GM18909 (cell line): Measurements from ENCODE around the gene BRWD1.
"Not testable (repeated sequence)": the region's sequence is repeated elsewhere in the genome, so short reads cannot be mapped to it uniquely, and the experiment has no call there.

Experiments used
- ATAC-seq: cut with Tn5 transposase; IDR thresholded peaks from one replicate; pipeline ENCODE4 v1.9.1; 2021; ENCODE audit warnings: mild to moderate bottlenecking; ENCODE audit not compliant: unreplicated experiment, poor library complexity

The BRWD1 gene

DNA sequence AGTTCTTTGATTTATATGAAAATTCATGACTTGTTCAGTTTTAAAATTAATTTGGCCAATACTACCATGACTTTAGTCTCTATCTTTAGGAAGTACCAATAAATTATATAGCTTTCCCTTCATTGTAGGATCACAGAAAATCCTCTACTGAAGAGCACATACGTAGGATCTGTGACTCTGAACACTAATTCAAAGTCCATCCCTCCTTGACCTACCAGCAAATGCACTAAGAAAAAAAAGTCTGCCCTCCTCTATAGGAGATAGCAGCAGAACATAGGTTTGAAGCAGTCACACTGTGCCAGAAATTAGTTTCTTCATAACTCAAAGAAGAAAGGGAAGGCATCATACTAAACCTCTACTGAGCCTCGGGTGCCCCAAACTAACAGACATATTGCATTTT, 16.5 kb downstream of the BRWD1 start:
- ATAC-seq, result no peak

DNA sequence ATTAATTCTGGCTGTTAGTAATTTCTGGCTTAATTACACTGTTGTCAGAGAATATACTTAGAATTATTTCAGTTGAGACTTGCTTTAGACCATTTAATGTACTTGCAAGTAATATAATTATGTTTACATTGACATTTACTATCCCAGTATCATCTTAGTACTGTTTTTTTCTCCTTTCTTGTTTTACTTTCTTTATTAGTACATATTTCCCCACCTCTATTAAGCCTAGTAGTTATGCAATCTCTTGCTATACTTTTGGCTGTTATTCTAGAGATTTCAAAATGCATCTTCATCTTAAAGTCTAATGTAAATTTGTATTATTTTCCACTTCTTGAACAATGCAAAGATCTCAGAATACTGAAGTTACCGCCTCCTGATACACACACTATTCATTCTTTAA, 24.4 kb downstream of the BRWD1 start:
- no peak for ATAC-seq

DNA sequence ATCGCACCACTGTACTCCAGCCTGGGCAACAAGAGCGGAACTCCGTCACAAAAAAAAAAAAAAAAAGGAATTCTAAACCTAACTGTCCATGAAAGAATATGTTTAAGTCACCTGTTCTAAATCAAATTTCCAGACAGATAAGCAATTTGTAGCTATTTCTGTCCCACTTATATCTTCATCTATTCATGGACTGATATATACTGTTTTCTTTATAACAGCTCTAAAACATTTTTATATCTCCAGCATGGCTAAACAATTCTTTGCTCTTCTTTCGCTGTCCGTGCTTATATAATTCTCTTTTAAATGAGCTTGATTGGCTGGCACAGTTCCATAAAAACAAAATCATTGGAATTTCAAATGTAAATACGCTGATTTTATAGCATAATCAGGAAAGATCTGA, 30.5 kb downstream of the BRWD1 start:
- ATAC-seq, result no peak

DNA sequence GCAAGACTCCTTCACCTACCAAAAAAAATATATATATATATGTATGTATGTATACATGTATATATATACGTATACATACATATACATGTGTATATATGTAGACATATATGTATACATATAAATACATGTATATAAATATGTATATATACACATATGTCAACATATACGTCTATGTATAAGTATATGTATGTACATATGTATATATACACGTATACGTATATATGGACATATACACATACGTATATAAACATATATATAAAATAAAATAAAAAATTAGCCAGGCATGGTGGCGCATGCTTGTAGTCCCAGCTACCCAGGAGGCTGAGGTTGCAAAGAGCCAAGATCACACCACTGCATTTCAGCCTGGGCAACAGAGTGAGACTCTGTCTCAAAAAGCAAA, 31.6 kb downstream of the BRWD1 start:
- no peak for ATAC-seq

DNA sequence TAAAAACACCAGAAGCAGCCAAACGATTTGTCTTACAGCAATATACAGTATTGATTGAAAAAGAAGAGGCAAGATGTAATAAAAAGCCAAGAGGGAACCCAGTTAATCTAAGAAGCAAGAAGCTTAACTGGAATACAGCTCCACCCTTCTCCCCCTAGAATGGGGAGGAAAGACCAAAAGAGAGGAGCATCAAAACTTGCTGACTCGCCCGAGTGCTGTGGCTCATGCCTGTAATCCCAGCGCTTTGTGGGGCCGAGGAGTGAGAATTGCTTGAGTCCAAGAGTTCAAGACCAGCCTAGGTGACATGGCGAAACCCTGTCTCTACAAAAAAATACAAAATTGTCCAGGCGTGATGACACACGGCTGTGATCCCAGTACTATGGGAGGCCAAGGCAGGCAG, 32.2 kb downstream of the BRWD1 start:
- ATAC-seq, result no peak

DNA sequence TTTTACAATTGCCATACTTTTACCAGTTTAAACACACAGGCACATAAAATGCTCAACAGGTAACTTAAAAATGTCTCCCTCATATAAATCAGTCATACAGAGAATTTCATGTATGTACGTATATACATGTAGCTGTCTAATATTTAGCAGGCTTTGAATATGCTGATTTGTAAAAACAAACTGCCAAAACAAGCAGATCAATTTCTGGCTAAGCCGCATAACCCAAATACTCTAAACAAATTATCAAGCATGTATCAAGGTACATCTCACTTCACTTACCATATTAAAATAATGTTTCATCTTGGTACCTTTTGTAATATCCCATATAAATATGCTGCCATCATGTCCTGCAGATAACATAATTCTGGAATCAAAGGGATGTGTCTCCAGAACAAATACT, 43.8 kb downstream of the BRWD1 start:
- ATAC-seq, result no peak

DNA sequence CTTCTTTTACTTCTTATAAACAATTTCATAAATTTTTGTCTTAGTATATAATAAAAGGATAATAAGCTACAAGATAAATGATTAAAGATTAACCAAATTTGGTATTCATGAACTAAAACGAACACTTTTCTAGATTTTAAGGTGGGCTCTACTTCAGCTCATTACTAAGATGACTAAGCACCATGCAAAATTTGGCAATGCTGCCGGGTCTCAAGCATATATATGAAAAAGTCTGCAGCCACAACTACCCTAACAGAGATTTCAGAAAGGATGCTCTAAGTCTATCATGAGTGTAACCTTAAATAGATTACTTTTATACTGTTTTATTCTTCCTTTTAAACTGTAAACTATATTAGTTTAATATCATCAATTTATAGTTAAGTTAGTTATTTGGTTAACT, 47.8 kb downstream of the BRWD1 start:
- peak; percentile 48 for ATAC-seq

DNA sequence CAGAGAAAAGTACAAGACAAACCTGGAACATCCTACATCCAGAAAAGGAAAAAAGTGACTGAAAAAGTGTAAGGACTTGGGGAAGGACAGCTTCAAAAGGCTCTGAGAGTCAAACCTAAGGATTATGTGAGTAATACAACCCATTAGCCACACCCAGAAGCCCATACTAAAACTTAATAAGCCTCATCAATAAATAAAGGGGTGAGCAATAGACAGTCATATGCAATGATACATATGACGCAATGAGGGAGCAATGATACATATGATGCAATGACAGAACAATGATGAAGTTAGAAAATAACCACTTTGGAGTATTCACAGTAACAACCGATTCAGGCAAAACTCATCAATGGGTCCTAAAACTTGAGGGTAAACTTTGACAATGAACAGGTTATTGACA, 50.1 kb downstream of the BRWD1 start:
- no peak for ATAC-seq

DNA sequence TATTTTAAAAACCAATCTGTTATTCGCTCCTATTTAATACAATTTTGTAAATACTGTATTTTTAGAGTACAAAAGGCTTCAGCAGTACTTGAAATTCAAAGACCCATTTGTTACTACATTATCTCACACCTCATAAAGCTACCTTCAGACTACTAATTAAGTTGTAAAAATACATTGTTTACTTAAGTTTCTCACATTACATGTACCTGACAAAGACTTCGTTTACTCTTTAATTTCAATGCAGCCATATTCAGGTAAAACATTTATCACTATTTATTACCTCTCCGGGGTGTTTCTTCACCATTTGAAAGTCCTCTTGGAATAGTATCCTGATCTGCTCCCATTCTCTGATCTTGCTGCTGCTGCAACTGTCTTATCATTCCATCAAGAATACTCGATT, 55.2 kb downstream of the BRWD1 start:
- no peak for ATAC-seq

DNA sequence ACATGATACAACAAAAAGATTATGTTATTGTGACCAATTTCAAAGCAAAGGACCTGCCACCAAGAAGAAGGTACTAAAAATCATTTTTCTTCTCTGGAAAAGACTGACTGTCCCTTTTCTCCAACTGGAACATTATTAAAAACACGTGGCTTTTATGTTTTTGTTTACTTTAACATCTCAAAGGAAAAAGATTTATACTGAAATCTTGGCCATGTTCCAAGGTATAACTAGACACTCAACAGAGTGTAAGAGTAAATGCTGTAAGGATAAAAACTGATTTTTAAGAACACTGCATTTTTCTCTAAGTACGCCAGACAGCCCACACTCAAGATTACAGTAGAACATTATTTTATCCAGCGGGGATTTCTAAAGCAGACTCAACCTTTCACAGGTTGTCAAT, 62.1 kb downstream of the BRWD1 start:
- no peak for ATAC-seq

DNA sequence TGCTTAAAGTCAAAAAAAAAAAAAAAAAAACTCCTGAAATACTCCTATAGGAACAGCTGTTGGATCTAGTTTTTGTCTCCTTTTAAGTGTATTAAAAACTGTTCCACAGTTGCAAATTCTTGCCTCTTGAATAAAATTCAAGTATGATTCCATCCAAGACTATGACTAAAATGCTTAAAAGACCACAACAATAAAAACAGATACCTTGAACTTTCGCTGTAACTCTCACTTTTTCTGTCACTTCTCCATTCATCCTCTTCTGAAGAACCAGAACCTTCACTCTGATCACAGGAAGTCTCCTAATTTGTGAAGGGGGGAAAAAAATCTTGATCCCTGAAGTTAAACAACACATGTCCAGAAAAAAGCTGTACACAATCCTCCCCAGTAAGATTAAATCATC, 75.2 kb downstream of the BRWD1 start:
- ATAC-seq, result no peak

DNA sequence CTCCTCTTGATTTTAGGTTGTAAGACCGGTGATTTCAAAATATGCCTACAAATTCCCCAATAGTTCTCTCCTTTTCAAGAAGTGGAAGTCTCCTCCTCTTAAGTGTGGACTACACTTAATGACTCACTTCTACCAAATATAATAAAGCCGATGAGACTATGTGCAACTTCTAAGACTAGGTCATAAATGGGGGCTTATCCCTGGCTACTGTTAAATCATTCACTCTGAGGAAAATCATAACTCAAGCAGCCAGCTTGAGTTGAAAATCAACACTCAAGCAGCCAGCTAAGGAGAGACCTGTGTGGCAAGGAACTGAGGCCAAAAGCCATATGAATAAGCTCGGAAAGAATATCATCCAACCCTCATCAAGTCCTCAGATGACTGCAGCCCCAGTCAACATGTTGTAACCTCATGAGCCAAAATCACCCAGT, 80.6 kb downstream of the BRWD1 start:
- no peak for ATAC-seq

DNA sequence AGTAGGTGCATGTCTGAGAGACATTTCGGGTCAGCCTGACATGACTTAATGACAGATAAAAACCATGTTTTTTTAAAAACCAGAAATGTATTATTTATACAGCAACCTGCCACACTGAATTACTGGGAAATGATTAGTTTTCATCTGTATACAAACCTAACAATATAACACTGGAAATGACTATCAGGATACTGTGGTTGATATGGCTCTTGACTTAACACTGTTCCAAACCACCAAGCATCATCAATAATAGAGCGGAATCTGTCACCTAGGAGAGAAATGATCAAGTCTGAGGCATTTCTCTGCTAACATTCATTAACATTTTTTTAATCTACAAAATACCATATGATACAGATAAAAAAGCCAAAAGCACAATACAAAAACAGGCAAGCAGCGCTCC, 88.5 kb downstream of the BRWD1 start:
- ATAC-seq, result no peak

DNA sequence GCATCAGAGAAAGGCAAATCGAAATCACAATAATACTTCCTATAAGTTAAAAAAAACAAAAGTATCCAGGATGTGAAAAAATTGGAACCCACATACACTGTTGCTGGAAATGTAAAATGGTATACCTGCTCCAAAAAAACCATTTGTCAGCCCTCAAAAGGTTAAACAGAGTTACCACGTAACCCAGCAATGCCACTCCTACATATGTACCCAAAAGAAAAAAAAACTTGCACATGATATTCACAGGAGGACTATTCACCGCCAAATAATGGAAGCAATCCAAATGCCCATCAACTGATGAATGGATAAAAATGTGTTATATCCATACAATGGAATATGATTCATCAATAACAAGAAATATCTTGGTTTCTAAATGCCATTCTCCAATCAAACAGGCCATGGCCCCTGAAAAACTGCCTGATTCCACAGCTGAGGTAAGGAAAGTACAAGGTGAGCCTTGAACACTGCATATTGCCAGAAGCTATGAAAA, 91.4 kb downstream of the BRWD1 start:
- ATAC-seq, result no peak

DNA sequence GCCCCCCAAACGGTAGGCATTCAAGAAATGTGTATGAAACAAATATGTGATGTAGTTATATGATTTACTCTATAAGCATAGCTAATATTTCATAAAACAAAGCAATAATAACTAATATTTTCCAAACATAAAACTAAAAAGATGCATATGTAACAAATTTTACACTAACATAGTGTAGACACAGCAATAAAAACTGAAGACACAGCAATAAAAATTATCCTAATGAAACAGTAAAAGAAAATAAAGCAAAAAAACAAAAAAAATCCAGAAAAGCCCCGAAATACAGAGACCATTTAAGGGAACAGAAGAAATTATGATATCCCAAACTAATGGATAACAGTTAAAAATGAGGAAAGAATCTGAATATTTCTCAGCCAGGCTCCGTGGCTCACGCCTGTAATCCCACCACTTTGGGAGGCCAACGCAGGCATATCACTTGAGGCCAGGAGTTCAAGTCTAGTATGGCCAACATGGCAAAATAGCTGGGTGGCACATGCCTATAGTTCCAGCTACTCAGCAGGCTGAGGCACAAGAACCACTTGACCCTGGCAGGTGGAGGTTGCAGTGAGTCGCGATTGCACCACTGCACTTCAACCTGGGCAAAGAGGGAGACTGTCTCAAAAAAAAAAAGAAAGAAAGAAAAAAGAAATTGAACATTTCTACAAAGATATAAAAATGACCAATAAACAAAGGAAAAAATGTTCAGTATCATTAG, 92.0 kb downstream of the BRWD1 start:
- no peak for ATAC-seq

DNA sequence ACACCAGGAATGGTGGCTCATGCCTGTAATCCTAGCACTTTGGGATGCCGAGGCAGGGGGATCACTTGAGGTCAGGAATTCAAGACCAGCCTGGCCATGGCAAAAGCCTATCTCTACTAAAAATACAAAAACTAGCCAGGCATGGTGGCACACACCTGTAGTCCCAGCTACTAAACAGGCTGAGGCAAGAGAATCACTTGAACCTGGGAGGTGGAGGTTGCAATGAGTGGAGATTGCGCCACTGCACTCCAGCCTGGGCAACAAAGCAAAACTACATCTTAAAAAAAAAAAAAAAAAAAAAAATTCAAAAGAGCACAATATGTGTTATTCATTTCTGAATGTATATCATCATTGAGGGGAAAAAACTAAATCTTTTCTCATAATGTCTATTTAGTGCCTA, 92.6 kb downstream of the BRWD1 start:
- not testable (repeated sequence) for ATAC-seq

DNA sequence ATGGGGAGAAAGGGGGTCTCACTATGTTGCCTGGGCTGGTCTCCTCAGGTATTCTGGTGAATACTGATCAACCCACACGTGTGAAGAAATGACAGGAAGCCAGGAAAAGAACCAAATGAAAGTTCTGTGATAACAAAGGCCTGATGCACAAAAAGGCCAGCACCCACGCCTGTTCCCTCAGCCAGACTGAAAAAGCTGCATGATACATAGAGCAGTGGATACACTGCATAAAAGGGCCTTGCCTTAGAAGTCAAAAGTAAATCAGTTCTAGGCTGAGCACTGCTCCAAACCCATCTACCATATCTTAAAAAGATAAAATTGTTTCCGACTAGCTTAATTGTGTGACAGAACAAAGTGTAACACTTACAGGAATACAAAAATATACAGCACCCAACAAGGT, 93.3 kb downstream of the BRWD1 start:
- ATAC-seq, result no peak

DNA sequence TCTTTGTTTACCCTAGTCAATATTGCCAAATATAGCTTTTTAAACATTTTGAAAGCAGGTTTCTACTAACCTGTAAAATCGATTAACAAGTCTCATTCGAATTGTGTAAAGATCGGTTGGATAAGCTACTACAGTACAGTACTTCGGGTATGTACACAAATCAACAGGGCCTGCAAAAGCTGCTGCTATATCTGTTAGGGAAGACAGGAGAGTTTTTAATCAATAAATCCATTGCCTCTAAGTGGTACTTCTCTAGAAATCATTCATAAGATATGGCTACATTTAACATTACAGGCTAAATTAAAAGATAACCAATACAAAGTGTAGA, 95.4 kb downstream of the BRWD1 start:
- no peak for ATAC-seq

DNA sequence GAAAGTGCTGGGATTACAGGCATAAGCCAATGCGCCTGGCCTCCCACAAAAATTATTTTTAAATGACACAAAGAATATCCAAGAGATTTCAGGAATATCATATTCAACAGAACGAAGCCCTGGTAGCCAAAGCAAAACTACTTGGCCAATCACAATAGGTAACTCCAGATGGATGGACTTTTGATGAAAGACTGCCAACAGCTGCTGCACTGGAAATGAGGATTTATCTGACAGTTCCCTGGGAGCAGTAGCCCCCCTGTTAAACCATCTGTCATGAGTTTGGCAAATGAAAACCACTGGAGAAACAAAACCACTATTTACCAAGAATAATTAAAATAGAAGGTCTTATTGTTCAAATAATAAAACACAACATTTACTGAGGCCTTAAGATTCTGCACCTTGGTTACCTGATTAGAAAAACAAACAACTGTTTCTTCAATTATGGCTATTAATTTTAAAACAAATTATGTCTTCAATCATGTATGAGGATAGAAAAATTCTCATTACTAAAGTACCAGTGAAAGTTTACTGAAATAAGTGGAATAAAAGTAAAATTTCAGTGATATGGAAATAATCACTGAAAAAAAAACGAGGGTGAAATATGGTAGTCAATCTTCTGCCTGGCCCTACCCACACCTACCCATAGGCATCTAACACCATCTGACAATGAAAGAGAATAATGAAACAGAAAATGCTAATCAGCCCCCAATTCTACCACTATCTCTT, 95.9 kb downstream of the BRWD1 start:
- no peak for ATAC-seq

DNA sequence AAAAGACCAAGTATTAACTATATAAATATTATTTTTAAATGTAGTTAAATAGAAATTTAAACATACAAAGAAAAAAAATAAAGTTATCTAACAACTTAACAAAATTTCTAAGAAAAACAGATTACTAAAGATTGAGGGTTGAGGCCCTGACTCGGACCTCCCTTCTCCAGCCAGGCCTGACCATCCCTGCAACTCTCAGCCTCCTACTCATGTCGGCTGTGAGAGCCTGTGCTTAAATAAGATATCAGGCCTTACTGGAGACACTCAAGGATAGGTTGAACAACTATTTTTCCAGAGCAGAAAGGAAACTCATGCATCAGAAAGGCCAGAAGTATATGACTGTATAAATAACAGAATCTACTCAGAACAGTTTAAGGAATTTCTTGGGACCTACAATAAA, 97.1 kb downstream of the BRWD1 start:
- ATAC-seq, result no peak

DNA sequence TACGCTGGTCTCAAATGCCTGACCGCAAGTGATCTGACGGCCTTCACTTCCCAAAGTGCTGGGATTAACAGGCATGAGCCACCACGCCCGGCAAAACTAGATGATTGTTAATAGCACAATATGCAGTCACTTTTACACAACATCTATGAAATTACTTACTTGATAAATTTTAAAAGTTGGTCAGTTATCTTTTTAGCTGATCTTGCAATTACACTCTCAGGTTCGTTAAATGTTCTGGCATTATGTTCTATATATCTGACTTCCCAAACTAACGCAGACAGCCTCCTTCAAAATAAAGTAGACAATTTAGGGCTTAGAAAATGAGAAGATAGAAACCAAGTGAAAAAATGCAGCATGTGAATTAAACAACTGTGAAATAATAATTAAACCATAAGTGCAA, 98.4 kb downstream of the BRWD1 start:
- ATAC-seq, result no peak

DNA sequence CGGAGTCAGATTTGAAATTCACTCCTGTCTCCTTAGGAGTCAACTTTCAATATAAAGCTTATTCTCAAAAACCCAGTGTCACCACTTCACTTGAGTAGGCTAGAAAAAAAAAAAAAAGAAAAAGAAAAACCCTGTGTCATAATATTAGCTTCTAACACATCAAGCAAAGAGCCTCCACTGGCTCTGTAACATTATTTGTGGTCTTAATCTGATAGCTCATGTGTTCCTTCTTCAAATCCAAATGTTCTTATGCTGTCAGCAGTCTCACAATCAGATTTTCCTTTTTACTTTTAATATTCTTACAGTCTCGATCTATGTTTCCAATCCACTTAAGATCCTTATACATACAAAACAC, 104.1 kb downstream of the BRWD1 start:
- no peak for ATAC-seq
